DOHH2 (cell line): Measurements from ENCODE around the gene THRB.

Experiments used
- EZH2phosphoT487 ChIP-seq: fragments of 200-600 bp; sonication (generic); IDR thresholded peaks from 2 replicates; pipeline ENCODE4 v1.6.1; 2017; ENCODE audit warnings: borderline replicate concordance, mild to moderate bottlenecking, antibody characterized with exemption, low read length, moderate library complexity, mixed read lengths
- TF ChIP-seq, protein P1 (sequence below): fragments of 200-600 bp; sonication (generic); IDR thresholded peaks from one replicate; pipeline ENCODE4 v1.5.1; 2014; ENCODE audit warnings: antibody characterized with exemption, mild to moderate bottlenecking, low read depth, low read length; ENCODE audit not compliant: poor library complexity, severe bottlenecking

DNA sequence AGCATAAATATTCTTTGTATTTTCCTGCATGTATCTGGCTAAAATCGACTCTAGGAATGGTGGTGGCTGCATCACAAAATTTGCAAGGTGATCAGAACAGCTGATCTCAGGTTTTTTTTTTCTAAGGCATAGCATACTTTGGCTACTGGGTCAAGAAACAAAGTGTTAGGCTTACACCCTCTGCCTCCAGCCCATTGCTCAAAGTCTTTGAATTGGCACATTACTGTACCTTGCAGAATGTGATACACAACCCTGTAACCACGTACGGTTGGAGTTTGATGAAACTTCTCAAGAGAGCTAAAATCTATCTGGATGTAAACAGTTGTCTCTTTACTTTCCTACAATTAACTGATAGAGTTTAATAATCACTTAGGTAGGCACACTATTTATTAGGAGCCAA is 188.1 kb downstream of the THRB start:
- TF ChIP-seq, protein P1, sequence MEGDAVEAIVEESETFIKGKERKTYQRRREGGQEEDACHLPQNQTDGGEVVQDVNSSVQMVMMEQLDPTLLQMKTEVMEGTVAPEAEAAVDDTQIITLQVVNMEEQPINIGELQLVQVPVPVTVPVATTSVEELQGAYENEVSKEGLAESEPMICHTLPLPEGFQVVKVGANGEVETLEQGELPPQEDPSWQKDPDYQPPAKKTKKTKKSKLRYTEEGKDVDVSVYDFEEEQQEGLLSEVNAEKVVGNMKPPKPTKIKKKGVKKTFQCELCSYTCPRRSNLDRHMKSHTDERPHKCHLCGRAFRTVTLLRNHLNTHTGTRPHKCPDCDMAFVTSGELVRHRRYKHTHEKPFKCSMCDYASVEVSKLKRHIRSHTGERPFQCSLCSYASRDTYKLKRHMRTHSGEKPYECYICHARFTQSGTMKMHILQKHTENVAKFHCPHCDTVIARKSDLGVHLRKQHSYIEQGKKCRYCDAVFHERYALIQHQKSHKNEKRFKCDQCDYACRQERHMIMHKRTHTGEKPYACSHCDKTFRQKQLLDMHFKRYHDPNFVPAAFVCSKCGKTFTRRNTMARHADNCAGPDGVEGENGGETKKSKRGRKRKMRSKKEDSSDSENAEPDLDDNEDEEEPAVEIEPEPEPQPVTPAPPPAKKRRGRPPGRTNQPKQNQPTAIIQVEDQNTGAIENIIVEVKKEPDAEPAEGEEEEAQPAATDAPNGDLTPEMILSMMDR, result no peak
- no peak for TF ChIP-seq EZH2phosphoT487
